Right lung (tissue), 5 donors: ENCODE data around the gene SCG2. TPM values are rescaled to one million over a fixed set of nuclear protein-coding genes. Genes with fewer than 3 reads are reported as not detected.
"Not testable (repeated sequence)": the region's sequence is repeated elsewhere in the genome, so short reads cannot be mapped to it uniquely, and the experiment has no call there.

ENCODE experiments used
- DNase-seq, 2 donors: peaks; one replicate each; pipeline ENCODE4 v3.0.0-alpha.2; 2013
- polyA plus RNA-seq, 5 donors: library from polyadenylated mRNA; unstranded; fragments of 120-200 nt; gene quantifications; one replicate each; pipeline versions ENCODE4 v1.2.1 to v1.2.3, GENCODE V29; 2013; ENCODE audit warnings: inconsistent platforms in 1 of 5, low replicate concordance in 1 of 5; ENCODE audit not compliant: insufficient read length in 5 of 5, insufficient read depth in 1 of 5

The SCG2 gene
- polyA plus RNA-seq, 5 donors: 1.1 to 2.3 (median 1.5) TPM

DNA sequence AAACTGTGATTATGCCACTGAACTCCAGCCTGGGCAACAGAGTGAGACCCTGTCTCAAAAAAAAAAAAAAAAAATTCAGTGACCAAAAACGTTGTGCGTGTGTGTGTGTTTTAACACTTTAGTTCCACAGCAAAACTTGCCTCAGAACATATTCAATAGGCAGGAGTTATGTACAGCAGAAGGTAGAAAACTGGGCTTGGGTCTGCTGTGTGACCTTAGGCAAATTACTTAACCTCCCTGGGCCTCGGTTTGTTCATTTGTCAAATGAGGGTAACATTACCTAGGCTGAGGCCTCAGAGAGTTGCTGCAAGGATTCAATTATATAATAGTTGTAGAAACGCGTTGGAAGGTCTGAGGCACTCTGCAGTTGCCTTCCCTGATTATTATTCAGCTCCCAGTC, 10.3 kb upstream of the SCG2 start:
- DNase-seq: no peak

DNA sequence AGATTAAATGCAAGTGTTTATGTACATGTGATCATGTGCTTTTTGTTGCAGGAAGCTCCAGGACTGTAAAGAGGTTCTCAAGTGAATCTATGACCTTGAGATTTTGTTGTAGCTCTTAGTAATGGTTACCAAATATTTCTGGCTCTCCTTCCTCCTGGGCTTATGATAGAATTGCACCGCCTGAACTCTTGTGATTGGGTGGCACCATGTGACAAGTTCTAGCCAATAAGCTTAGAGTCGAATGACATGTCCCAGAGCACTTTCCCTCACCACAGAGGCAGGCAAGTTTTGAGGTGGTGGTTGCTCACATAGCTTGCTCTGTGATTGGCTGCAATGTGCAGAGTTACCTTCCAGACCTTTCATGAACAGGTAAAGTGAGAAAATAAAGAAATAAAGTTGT, 8.9 kb upstream of the SCG2 start:
- DNase-seq: no peak

GRCh38 chr2:223607476-223607875, 5.3 kb upstream of the SCG2 start:
- no peak for DNase-seq

- no peak for DNase-seq
Observed at GRCh38 chr2:223606946-223607345, 4.8 kb upstream of the SCG2 start.

GRCh38 chr2:223604231-223604630, 2.1 kb upstream of the SCG2 start:
- DNase-seq: no peak

DNA sequence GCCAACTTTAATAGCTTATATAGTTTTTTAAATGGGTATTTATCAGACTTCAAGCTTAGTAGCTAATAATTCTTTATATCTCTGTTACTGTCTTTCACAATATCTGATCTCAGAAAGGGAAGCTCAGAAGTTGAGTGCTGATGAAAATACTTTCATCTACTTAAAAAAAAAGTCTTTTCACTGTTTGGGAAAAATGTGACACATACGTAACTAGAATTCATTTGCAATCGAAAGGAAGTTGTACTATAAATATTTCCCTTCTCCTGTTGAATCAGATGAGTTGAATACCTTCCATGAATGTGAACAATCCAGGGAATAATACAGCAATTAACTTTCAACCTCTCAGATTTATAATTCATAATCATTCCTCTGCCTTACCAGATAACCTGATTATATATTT, 811 bp upstream of the SCG2 start:
- DNase-seq: no peak

DNA sequence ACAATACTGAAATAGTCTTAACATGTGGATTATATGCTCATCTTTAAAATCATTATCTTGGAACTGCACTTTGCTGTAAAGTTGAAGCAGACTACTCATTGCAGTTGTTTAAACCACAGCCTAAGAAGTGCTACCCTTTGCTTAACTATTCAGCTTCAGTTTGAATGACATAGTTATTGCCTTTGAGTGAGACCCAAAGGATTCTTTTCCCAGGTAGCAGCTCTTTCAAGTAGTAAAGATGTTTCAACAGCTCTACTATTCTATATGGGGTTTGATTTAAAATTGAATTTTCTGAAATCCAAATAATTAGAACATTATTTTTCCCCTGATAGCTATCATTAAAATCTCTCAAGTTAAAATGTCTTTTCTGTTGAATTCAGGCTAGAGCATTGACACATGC, 1.1 kb downstream of the SCG2 start:
- DNase-seq: no peak

- DNase-seq: no peak
Observed at GRCh38 chr2:223599640-223600380, 2.4 kb downstream of the SCG2 start.

DNA sequence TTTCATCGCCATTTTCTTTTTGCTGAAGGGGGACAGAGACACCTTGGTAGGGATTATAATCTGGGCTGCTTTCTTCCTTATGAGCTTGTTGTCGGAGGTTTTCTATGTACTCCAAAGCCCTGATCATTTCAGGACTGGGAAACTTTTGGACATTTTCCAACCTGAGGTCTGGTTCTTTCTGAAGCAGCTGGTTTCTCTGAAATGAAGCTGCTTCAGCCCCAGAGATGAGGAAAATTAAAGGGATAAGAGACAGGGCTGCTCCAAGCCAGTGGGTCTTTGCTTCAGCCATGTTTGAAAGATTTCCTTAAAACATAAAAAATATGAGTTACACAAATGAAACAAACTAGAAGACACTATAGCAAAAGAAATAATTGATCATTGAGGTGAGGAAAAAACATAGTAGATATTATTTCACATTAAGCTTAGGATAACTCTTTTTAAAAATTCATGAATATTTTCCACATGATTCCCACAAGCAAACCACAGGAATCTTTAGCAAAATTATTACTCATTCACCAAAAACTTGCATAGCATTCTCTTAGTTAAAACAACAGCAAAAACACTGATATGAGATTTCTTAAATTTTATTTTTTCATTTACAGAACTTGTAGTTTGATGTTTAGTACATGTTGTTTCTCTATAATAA, 3.0 kb downstream of the SCG2 start:
- DNase-seq: no peak

- no peak for DNase-seq
Observed at GRCh38 chr2:223597076-223597475, 5.1 kb downstream of the SCG2 start.

DNA sequence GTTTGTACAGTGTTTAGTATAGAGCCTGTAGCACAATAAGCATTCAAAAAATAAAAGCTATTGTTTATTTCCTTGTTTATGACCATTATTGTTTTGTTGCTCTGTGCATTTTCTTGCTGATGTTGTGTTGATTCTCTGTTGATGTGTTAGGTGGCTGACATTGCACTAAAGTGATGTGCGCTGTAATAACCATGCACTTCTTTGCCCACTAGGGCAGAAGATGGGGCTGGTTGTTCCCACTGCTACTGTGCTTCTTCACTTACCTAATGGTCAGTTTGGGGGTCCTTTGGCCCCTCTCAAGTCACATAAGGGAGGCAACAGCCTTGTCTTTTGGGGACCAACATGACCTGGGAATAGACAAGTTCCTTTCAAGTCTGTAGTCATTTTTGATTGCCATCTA, 6.0 kb downstream of the SCG2 start:
- DNase-seq: no peak

- DNase-seq: no peak
Observed at GRCh38 chr2:223594831-223595230, 7.3 kb downstream of the SCG2 start.

DNA sequence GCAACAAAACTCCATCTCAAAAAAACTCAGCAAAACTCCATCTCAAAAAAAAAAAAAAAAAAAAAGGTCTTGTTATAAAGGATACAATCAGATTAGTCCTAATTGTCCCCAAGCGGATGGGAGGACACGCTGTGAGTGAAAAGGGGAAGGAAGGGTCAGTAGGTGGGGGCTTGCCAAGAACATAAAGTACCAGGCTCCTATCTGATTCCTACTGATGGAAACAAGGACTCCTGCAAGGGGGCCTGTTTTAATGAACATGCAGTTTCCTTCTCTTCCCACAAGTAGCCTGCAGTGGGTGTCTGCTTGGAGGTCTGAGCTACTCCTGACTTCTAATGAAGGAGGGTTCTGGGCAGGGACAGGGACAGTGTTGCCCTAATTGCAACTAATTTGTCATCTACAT, 7.9 kb downstream of the SCG2 start:
- DNase-seq: no peak

DNA sequence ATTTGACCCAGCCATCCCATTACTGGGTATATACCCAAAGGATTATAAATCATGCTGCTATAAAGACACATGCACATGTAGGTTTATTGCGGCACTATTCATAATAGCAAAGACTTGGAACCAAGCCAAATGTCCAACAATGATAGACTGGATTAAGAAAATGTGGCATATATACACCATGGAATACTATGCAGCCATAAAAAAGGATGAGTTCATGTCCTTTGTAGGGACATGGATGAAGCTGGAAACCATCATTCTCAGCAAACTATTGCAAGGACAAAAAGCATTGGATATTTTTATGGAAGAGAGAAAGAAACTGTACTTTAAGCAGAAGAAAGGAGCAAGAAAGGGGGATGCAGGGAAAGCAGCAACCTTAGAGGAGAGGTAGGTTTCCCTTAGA, 9.5 kb downstream of the SCG2 start:
- DNase-seq: not testable (repeated sequence)

DNA sequence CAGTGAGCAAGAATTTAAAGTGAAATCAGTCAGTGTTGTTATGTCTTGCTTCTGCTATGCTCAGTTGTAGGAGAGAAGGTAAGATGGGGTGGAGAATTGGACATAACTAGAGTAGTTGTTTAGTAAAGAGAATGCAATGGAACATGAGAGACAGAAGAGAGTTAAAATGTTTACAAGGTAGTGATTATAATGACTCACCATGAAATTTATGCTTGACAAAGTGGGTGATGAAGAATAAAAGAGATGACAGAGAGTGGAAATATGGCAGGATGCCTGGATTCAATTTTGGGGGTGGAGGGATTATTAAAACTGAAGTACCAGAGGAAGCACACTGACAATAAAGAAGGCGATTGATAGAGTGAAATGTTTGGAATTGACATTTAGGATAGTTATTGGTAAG, 10.6 kb downstream of the SCG2 start:
- DNase-seq: no peak

DNA sequence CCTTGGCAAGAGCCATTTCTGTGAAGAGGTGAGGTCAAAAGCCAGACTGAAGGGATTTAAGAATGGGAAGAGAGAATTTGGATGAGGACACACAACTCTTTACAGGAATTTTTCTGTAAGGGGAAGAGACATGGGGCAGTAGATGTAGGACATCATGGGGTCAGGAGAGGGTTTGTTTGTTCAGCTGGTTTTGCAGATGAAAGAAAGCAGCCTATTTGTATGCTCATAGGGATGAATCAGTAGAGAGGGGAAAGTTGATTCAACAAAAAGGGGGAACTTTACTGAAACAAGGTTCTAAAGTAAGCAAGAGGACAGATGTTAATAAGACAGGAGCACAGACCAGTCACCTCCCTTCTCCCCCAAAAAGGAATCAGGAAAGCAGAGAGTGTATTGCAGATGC, 11.2 kb downstream of the SCG2 start:
- no peak for DNase-seq

GRCh38 chr2:223589901-223590300, 12.3 kb downstream of the SCG2 start:
- DNase-seq: no peak

GRCh38 chr2:223588251-223588650, 13.9 kb downstream of the SCG2 start:
- no peak for DNase-seq

DNA sequence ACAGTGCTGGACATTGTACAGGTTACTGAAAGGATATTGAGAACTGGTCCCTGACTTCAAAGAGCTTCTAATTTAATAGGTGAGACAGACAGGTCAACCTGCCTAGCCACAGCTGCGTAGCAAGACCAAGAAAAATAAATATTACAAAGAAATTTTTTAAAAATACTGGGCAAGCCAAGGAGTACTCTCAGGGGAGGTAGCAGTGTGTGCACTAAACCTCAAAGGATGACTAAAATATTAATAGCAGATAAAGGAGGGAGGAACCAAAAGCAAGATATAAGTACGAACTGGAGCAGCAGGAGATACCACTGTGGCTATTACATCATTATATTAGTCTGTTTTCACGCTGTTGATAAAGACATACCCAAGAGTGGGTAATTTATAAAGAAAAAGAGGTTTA, 14.9 kb downstream of the SCG2 start:
- no peak for DNase-seq

DNA sequence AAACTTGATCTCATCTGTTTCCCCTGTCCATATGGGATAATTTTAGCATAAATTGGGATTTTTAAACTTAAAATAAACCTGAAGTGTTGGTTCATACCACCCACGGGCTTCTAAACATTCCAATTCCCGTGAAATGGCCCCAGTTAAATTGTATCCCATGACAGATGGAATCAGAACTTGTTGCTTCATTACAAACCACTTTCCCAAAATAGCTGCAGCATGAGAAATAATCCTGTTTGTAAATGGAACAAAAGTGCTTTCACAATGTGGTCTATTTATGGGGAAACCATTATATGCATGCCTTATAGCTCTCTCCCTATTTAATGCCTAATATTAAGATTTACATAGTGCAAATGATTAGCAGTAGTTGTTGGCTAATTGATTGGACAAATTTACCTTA, 15.9 kb downstream of the SCG2 start:
- no peak for DNase-seq

DNA sequence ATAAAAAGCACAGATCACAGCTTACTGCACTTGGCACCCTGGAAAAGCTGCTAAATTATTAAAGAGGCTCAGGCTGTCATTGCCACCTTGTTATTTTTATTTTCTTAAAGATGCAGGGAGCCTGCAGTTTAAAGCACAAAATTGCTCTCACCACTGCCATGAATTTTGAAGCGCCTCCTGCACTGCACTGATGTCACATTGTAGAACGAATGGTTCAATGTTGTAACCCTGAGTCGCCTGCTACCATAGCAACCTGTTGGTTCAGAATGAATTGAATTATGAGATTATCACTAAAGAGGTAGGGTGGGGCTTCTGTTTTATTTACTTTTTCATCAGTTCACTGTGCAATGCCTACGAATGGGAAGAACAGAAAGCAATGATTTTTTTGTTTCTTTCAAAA, 16.5 kb downstream of the SCG2 start:
- no peak for DNase-seq

DNA sequence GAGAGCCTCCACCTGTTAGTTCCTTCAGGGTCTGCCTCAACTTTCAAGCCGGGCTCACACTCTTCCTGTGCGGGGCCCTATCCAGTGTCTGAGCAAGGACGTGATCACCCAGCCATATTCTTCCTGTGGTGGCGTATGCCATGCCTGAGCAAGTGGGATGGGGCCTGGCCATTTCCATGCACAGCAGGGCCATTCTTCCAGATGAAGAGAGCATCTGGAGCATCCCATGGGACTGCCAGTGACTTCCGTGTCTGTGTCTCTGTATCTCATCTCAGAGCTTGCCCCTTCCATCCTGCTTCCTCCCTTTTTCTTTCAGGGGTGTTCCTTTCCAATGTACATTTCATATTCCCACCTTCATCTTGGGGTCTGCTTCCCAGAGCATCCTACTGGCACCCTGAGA, 20.2 kb downstream of the SCG2 start:
- no peak for DNase-seq

DNA sequence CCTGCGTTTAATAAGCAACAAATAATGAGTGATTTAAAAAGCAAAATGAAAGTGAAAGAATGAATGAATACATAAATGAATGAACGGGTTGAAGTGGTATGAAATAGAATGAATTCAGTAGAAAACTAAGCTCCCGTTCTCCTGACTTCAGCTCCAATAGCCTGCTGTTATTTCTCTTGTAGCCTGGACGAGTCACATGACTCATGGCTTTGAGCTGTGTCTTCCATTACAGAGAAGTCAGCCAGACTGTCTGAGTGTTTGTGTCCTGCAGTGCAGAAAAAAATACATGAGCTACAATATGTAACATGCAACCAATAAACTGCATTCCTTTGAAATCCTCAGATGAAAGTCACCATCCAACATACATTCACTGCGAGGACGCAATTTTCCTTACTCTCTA, 21.2 kb downstream of the SCG2 start:
- no peak for DNase-seq

DNA sequence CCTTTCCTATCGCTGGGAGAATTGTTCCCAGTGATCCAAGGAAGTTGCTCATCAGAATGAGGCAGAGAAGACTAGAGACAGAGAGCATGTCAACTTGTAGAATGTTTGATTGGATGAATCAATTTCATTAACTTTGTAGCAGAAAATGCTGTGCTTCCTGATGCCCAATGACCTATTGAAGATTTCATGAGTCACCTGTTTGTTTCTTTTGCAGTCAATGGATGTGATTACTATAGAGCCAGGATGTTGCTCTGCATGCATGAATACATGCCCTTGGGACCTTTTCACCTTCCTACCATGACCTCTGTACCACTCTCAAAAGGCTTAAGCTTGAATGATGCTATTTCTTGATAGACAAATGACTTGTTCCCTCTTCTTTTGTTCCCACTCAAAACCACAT, 23.3 kb downstream of the SCG2 start:
- DNase-seq: no peak
